Left colon (tissue), 2 donors: Measurements from ENCODE around the gene DRAP1. TPM values are rescaled to one million over a fixed set of nuclear protein-coding genes. Genes with fewer than 3 reads are reported as not detected.
"Not testable (repeated sequence)": the region's sequence is repeated elsewhere in the genome, so short reads cannot be mapped to it uniquely, and the experiment has no call there.

ENCODE experiments used
- ATAC-seq: fragments of 200-7000 bp; cut with Tn5 transposase; one replicate; pipeline ENCODE4 v1.9.1; 2020; ENCODE audit warnings: mild to moderate bottlenecking, moderate library complexity
- DNase-seq, 2 donors: peaks; one replicate each; pipeline ENCODE4 v3.0.0-alpha.2; 2020
- intact Hi-C, 2 donors: fragments of 100-400 bp; cut with DNase I in 1 of 2; cut with micrococcal nuclease in 1 of 2; formaldehyde crosslinking; loops; one replicate each; pipeline versions ENCODE4 v1.11.2 to v1.14.0; 2022; cut with DNase I, micrococcal nuclease
- total RNA-seq, 2 donors: library from RNA; stranded (reverse); fragmentation: NEBNext Ultra II Directional; extraction: Animal tissue kit (Norgen Biotek cat#: 25700); gene quantifications; one replicate each; pipeline ENCODE4 v1.2.1, GENCODE V29; 2021
- donor health status: DM: no; HTN: no; CAD: no.
- donor health status: DM: yes; HTN: yes; CAD: no.

DRAP1 gene
- total RNA-seq, 2 donors from 2014 or later: 47.3 to 53.4 TPM

GRCh38 chr11:65885231-65885630 lies 34.0 kb upstream of the DRAP1 start:
- intact Hi-C loops: loop anchor here (5.0 to 10.0 kb wide), 2 partner anchors 77 to 100 kb away; partner anchors contain the start of gene SART1 (in 1 of the 2)
- DNase-seq: no peak

GRCh38 chr11:65885808-65886536 lies 33.3 kb upstream of the DRAP1 start:
- ATAC-seq (no peak), DNase-seq (no peak)
- intact Hi-C loops: loop anchor here (5.0 to 10.0 kb wide), 2 partner anchors 76 to 99 kb away; partner anchors contain the start of gene SART1 (in 1 of the 2)

More at GRCh38 chr11:65885231-65885630, 34.0 kb upstream of the DRAP1 start:
- no peak for ATAC-seq

GRCh38 chr11:65886826-65887722 lies 32.2 kb upstream of the DRAP1 start:
- no peak for ATAC-seq
- intact Hi-C loops: loop anchor here (5.0 to 10.0 kb wide), 2 partner anchors 75 to 98 kb away; partner anchors contain the start of gene SART1 (in 1 of the 2)
- DNase-seq: no peak

GRCh38 chr11:65887723-65888162 lies 31.5 kb upstream of the DRAP1 start:
- ATAC-seq (peak; percentile 11), DNase-seq (no peak)
- intact Hi-C loops: loop anchor here (5.0 to 10.0 kb wide), 2 partner anchors 75 to 97 kb away; partner anchors contain the start of gene SART1 (in 1 of the 2)

GRCh38 chr11:65888163-65888814 lies 30.9 kb upstream of the DRAP1 start, which contains the start of gene FIBP:
Gene FIBP (minus strand): TSS chr11:65888471. CDS start chr11:65888418, 53 bp downstream.
- intact Hi-C loops: loop anchor here (5.0 to 10.0 kb wide), 2 partner anchors 74 to 97 kb away; partner anchors contain the start of gene SART1 (in 1 of the 2)
- ATAC-seq (peak; percentile 80), DNase-seq (peak; percentile 97 to 98)

GRCh38 chr11:65890324-65891218 lies 28.7 kb upstream of the DRAP1 start, which contains the start of gene CCDC85B:
Gene CCDC85B (plus strand): TSS chr11:65890673. CDS start chr11:65890784, 111 bp downstream.
- ATAC-seq (peak; percentile 78), DNase-seq (peak; percentile 98 to 99)
- intact Hi-C loops: no loop called here

GRCh38 chr11:65891219-65892136 lies 27.7 kb upstream of the DRAP1 start:
- ATAC-seq (no peak), DNase-seq (peak in 1 of 2 donors; percentile 38)
- intact Hi-C loops: no loop called here

- intact Hi-C loops, ATAC-seq, DNase-seq: not testable (repeated sequence)
Observed at GRCh38 chr11:65892137-65892540, 27.1 kb upstream of the DRAP1 start.

GRCh38 chr11:65892661-65893317 lies 26.4 kb upstream of the DRAP1 start:
- DNase-seq: no peak
- ATAC-seq: no peak
- intact Hi-C loops: no loop called here

GRCh38 chr11:65894034-65894591 lies 25.1 kb upstream of the DRAP1 start:
- intact Hi-C loops: no loop called here
- ATAC-seq (no peak), DNase-seq (peak in 1 of 2 donors; percentile 56)

- intact Hi-C loops: no loop called here
- ATAC-seq: no peak
- DNase-seq: no peak
Observed at GRCh38 chr11:65895482-65895981, 23.7 kb upstream of the DRAP1 start.

GRCh38 chr11:65896034-65896999 lies 22.9 kb upstream of the DRAP1 start:
- intact Hi-C loops: no loop called here
- DNase-seq: no peak

GRCh38 chr11:65897020-65897471 lies 22.2 kb upstream of the DRAP1 start:
- intact Hi-C loops: no loop called here
- ATAC-seq: no peak
- DNase-seq: no peak

More at GRCh38 chr11:65896034-65896999, 22.9 kb upstream of the DRAP1 start:
- no peak for ATAC-seq

GRCh38 chr11:65898656-65899355 lies 20.4 kb upstream of the DRAP1 start:
- no peak for ATAC-seq
- intact Hi-C loops: no loop called here
- no peak for DNase-seq
